DOHH2 (cell line): ENCODE measurements around the gene TTC3.

ENCODE experiments used
- EZH2phosphoT487 ChIP-seq: fragments of 200-600 bp; sonication (generic); IDR thresholded peaks from 2 replicates; pipeline ENCODE4 v1.6.1; 2017; ENCODE audit warnings: borderline replicate concordance, mild to moderate bottlenecking, antibody characterized with exemption, low read length, moderate library complexity, mixed read lengths
- TF ChIP-seq, protein P1 (sequence below): fragments of 200-600 bp; sonication (generic); IDR thresholded peaks from one replicate; pipeline ENCODE4 v1.5.1; 2014; ENCODE audit warnings: antibody characterized with exemption, mild to moderate bottlenecking, low read depth, low read length; ENCODE audit not compliant: poor library complexity, severe bottlenecking

DNA sequence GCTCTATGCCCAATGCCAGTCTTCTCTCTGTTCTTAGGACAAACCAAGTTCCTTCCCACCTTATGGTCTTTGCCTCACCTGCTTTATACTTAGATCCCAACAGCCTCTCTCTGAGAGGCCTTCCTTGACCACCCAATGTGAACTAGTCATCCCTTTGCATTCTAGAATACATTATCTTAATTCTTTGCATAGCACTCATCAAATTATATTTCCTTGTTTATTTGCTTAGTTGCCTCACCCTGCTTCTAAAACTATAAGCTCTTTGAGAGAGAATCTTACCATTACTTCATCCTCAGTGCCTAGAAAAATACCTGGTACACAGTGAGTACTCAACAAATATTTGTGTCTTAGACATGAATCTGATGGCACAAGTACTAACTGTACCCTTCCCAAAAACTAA lies 8.2 kb upstream of the TTC3 start:
- TF ChIP-seq, protein P1, sequence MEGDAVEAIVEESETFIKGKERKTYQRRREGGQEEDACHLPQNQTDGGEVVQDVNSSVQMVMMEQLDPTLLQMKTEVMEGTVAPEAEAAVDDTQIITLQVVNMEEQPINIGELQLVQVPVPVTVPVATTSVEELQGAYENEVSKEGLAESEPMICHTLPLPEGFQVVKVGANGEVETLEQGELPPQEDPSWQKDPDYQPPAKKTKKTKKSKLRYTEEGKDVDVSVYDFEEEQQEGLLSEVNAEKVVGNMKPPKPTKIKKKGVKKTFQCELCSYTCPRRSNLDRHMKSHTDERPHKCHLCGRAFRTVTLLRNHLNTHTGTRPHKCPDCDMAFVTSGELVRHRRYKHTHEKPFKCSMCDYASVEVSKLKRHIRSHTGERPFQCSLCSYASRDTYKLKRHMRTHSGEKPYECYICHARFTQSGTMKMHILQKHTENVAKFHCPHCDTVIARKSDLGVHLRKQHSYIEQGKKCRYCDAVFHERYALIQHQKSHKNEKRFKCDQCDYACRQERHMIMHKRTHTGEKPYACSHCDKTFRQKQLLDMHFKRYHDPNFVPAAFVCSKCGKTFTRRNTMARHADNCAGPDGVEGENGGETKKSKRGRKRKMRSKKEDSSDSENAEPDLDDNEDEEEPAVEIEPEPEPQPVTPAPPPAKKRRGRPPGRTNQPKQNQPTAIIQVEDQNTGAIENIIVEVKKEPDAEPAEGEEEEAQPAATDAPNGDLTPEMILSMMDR = no peak
- TF ChIP-seq EZH2phosphoT487 = no peak
